KMS-11 (cell line): ENCODE data around the gene DFFB.
"Not testable (repeated sequence)": the region's sequence is repeated elsewhere in the genome, so short reads cannot be mapped to it uniquely, and the experiment has no call there.

ENCODE experiments used
- H2AFZ ChIP-seq: fragments of 200-600 bp; sonication (generic); 2 replicates; pipeline ENCODE4 v1.6.1; 2016; ENCODE audit warnings: antibody characterized with exemption, mixed run types, low read depth
- H3K27ac ChIP-seq: fragments of 200-600 bp; sonication (generic); 2 replicates; pipeline ENCODE4 v1.6.1; 2016; ENCODE audit warnings: mild to moderate bottlenecking, mixed run types
- H3K27me3 ChIP-seq: fragments of 200-600 bp; sonication (generic); 2 replicates; pipeline ENCODE4 v1.6.1; 2017; ENCODE audit warnings: mild to moderate bottlenecking, low read depth, mixed run types, moderate library complexity; ENCODE audit not compliant: insufficient read depth
- H3K36me3 ChIP-seq: fragments of 200-600 bp; sonication (generic); 2 replicates; pipeline ENCODE4 v1.6.1; 2017; ENCODE audit warnings: mild to moderate bottlenecking, mixed run types; ENCODE audit not compliant: insufficient read depth
- H3K4me1 ChIP-seq: fragments of 200-600 bp; sonication (generic); 2 replicates; pipeline ENCODE4 v1.6.1; 2016; ENCODE audit warnings: mild to moderate bottlenecking, low read depth, mixed run types; ENCODE audit not compliant: poor library complexity, severe bottlenecking
- H3K4me2 ChIP-seq: fragments of 200-600 bp; sonication (generic); 2 replicates; pipeline ENCODE4 v1.7.0; 2016; ENCODE audit warnings: mild to moderate bottlenecking, mixed run types
- H3K4me3 ChIP-seq: fragments of 200-600 bp; sonication (generic); IDR thresholded peaks from 2 replicates; pipeline ENCODE4 v1.6.1; 2017; ENCODE audit warnings: low read depth, low read length, mixed read lengths; ENCODE audit not compliant: insufficient read depth
- H3K79me2 ChIP-seq: fragments of 200-600 bp; sonication (generic); 2 replicates; pipeline ENCODE4 v1.6.1; 2016; ENCODE audit warnings: low read depth, mixed run types; ENCODE audit not compliant: insufficient read depth
- H3K9ac ChIP-seq: fragments of 200-600 bp; sonication (generic); 2 replicates; pipeline ENCODE4 v1.6.1; 2016; ENCODE audit warnings: mild to moderate bottlenecking, mixed run types
- H4K20me1 ChIP-seq: fragments of 200-600 bp; sonication (generic); 2 replicates; pipeline ENCODE4 v1.6.1; 2016; ENCODE audit warnings: mild to moderate bottlenecking, mixed run types; ENCODE audit not compliant: insufficient read depth
- TF ChIP-seq, protein P1 (sequence below): fragments of 200-600 bp; sonication (generic); conservative IDR thresholded peaks from 2 replicates; pipeline ENCODE4 v1.6.1; 2017; ENCODE audit warnings: low read depth, mild to moderate bottlenecking, antibody characterized with exemption, low read length, moderate library complexity, mixed read lengths

Gene DFFB

DNA sequence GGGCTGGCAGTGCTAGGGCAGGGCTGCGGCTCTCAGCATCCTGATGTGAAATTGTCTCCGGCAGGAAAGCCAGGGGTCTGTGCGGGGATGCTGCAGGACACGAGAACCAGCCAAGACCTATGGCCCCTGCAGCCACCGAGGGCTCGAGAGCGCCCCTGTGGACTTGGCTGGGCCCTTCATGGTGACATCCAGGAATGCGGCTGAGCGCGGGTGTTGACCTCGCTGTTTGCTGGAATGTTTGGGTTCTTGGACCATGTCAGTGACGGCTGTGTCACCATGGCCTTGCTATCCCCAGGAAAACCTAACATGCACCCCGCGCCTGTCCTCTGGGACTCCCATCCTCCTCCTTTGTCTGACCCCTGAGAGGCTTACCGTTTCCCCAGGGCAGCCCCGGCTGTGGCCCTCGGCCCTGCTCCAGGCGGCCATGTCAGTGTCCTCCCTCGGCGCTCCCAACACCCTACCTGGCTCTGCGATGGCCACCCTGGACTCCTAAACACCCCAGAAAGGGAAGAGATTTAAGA, 57.1 kb downstream of the DFFB start:
- no peaks in the 10 kb centered on the region for H4K20me1 ChIP-seq
- H3K4me2 ChIP-seq = no peak overlapping the region
- H3K27ac ChIP-seq = no peak overlapping the region
- no peaks in the 10 kb centered on the region for H3K4me1 ChIP-seq
- H3K9ac ChIP-seq = no peak overlapping the region
- no peaks in the 10 kb centered on the region for H3K36me3 ChIP-seq
- H2AFZ ChIP-seq = no peak overlapping the region
- no peaks in the 10 kb centered on the region for H3K79me2 ChIP-seq
- H3K4me3 ChIP-seq = no peak overlapping the region
- TF ChIP-seq, protein P1, sequence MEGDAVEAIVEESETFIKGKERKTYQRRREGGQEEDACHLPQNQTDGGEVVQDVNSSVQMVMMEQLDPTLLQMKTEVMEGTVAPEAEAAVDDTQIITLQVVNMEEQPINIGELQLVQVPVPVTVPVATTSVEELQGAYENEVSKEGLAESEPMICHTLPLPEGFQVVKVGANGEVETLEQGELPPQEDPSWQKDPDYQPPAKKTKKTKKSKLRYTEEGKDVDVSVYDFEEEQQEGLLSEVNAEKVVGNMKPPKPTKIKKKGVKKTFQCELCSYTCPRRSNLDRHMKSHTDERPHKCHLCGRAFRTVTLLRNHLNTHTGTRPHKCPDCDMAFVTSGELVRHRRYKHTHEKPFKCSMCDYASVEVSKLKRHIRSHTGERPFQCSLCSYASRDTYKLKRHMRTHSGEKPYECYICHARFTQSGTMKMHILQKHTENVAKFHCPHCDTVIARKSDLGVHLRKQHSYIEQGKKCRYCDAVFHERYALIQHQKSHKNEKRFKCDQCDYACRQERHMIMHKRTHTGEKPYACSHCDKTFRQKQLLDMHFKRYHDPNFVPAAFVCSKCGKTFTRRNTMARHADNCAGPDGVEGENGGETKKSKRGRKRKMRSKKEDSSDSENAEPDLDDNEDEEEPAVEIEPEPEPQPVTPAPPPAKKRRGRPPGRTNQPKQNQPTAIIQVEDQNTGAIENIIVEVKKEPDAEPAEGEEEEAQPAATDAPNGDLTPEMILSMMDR = no peak
- peaks cover 15% of the 10 kb centered on the region; the same call in 1 of the 2 replicates for H3K27me3 ChIP-seq

DNA sequence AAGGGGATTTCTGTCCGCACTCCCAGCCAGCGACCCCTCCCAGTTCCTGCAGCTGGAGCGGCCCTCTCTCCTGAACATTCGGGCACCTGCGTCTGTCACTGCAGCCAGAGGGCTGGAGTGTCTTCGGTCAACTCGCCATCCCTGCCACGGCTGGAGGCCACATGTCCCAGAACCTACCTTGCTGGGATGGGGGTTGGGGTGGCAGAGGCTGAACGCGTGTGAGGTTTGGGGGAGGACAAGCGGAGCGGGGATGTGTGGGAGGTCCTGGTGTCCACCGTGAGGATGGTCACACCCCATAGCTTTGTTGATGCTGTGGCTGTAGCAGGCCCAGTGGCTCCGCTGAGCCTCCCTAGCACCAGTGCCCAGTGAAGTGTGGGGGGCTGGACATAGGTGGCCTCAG, 57.6 kb downstream of the DFFB start:
- TF ChIP-seq, protein P1 = no peak
- no peak overlapping the region for H3K4me2 ChIP-seq
- H3K4me3 ChIP-seq = no peak overlapping the region
- H4K20me1 ChIP-seq = no peaks in the 10 kb centered on the region
- no peaks in the 10 kb centered on the region for H3K4me1 ChIP-seq
- no peak overlapping the region for H3K9ac ChIP-seq
- H3K27me3 ChIP-seq = peaks cover 16% of the 10 kb centered on the region; the same call in 1 of the 2 replicates
- no peak overlapping the region for H3K27ac ChIP-seq
- no peak overlapping the region for H2AFZ ChIP-seq
- H3K36me3 ChIP-seq = no peaks in the 10 kb centered on the region
- no peaks in the 10 kb centered on the region for H3K79me2 ChIP-seq

DNA sequence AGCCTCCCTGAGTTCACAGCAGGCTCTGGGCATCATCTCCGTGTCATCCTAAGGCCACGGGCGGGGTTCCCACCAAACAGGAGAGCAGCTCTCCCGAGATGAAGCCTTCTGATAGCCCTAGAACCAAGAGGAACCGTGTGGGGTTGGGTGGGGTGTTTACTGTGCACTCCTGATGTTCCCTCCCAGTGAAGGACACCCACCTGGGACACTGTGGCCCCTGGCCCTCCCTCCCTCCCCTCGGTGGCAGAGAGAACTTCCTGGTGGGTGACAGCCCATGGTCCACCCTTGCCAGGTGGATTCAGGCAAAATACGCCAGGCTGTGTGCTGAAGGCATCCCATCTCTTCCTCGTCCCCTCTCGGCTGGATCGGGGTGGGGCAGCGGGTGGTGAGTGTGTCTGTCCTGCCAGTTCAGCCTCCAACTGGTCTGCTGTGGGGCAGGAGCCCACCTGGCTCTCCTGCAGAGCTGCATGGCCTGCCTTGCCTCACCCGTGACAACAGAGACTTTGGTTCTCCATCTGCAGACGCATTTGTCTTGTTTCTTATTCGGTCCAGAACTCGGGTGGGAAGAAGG, 58.4 kb downstream of the DFFB start:
- Histone ChIP-seq H3K79me2 (no peaks in the 10 kb centered on the region), H3K4me1 (no peaks in the 10 kb centered on the region), H3K36me3 (no peaks in the 10 kb centered on the region), H3K4me2 (no peak overlapping the region), H3K9ac (no peak overlapping the region), H3K27ac (no peak overlapping the region), H4K20me1 (no peaks in the 10 kb centered on the region), H3K4me3 (no peak overlapping the region), H3K27me3 (peaks cover 16% of the 10 kb centered on the region; the same call in 1 of the 2 replicates), H2AFZ (no peak overlapping the region)
- TF ChIP-seq, protein P1 = no peak

DNA sequence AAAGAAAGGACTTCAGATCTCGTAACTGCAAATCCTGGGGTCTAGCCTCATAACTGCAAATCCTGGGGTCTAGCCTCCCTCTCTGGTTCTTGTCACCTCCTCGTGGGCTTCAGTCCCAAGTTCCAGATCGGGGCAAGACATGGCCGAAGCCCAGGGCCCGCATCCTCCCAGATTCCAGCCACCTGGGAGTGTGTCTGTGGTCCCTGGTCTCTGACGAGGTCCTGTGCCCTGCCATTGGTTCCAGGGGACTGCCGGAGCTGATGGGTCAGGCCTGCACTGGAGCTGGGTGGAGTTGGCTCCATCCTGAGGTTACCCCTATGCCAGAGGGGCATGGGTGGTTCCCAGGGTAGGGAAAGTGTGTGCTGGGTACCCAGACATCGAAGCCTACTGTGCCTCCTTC, 60.5 kb downstream of the DFFB start:
- H3K36me3 ChIP-seq = no peaks in the 10 kb centered on the region
- no peaks in the 10 kb centered on the region for H3K4me1 ChIP-seq
- H2AFZ ChIP-seq = no peak overlapping the region
- no peaks in the 10 kb centered on the region for H3K79me2 ChIP-seq
- no peak overlapping the region for H3K27ac ChIP-seq
- no peaks in the 10 kb centered on the region for H4K20me1 ChIP-seq
- peaks cover 34% of the 10 kb centered on the region; the same call in 1 of the 2 replicates for H3K27me3 ChIP-seq
- no peak overlapping the region for H3K4me2 ChIP-seq
- TF ChIP-seq, protein P1 = no peak
- no peak overlapping the region for H3K4me3 ChIP-seq
- H3K9ac ChIP-seq = no peak overlapping the region

DNA sequence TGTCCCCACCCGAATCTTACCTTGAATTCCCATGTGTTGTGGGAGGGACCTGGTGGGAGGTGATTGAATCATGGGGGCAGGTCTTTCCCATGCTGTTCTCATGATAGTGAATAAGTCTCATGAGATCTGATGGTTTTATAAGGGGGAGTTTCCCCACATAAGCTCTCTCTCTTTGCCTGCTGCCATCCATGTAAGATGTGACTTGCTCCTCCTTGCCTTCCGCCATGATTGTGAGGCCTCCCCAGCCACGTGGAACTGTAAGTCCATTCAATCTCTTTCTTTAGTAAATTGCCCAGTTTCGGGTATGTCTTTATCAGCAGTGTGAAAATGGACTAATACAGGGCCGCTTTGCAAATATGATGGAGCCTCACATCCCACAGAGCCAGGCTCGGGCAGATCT, 61.1 kb downstream of the DFFB start:
- H2AFZ ChIP-seq, H3K9ac ChIP-seq, H3K4me1 ChIP-seq, H3K79me2 ChIP-seq, H3K4me3 ChIP-seq, H3K4me2 ChIP-seq, H3K36me3 ChIP-seq, H4K20me1 ChIP-seq, H3K27ac ChIP-seq: not testable (repeated sequence)
- peaks cover 40% of the 10 kb centered on the region for H3K27me3 ChIP-seq
